ENCODE data around the gene DDX5.

- TF ChIP-seq CTCF (IDR thresholded peaks at IDR 0.05) = no peak
- TF ChIP-seq EZH2 (IDR thresholded peaks at IDR 0.05; ENCODE audit: borderline replicate concordance, insufficient read depth, low read depth, low read length, poor library complexity, severe bottlenecking) = no peak
These were observed 31.4 kb upstream of the DDX5 start for GRCh38 chr17:64537488-64537887.
